HFFc6 (cell line): ENCODE measurements around the gene C6orf120. TPM values are rescaled to one million over a fixed set of nuclear protein-coding genes. Genes with fewer than 3 reads are reported as not detected.
"Not testable (repeated sequence)": the region's sequence is repeated elsewhere in the genome, so short reads cannot be mapped to it uniquely, and the experiment has no call there.

Experiments used
- DNase-seq: peaks from one replicate; pipeline ENCODE4 v3.0.0-alpha.2; 2018
- H3K27ac Mint-ChIP-seq: 2 replicates; pipeline ENCODE4 v1.8.0; 2020; ENCODE audit warnings: mild to moderate bottlenecking, mixed read lengths
- H3K27me3 Mint-ChIP-seq: 2 replicates; pipeline ENCODE4 v1.8.0; 2021; ENCODE audit warnings: mild to moderate bottlenecking, moderate library complexity, mixed read lengths; ENCODE audit not compliant: insufficient read depth
- H3K36me3 Mint-ChIP-seq: 2 replicates; pipeline ENCODE4 v1.8.0; 2021; ENCODE audit warnings: low read depth, mixed read lengths
- H3K4me1 Mint-ChIP-seq: 2 replicates; pipeline ENCODE4 v1.8.0; 2020; ENCODE audit warnings: low read depth, mixed read lengths
- H3K4me3 Mint-ChIP-seq: 2 replicates; pipeline ENCODE4 v1.8.0; 2020; ENCODE audit warnings: mild to moderate bottlenecking, moderate library complexity, mixed read lengths
- H3K9me3 Mint-ChIP-seq: 2 replicates; pipeline ENCODE4 v1.8.0; 2020; ENCODE audit warnings: mild to moderate bottlenecking, mixed read lengths
- CTCF ChIP-seq: fragments of 200-600 bp; sonication (generic); IDR thresholded peaks from 2 replicates; pipeline ENCODE4 v1.5.0; 2021; ENCODE audit warnings: antibody characterized with exemption, mild to moderate bottlenecking
- total RNA-seq, 6 experiments: library from RNA; stranded (reverse); fragmentation: NEBNext Ultra II Directional; extraction: Animal tissue kit (Norgen Biotek cat#: 25700); gene quantifications; 2 replicates in 1 of 6; 3 replicates in 5 of 6; pipeline ENCODE4 v1.2.3, GENCODE V29; 2021

Gene C6orf120
- total RNA-seq, 6 experiments from 2014 or later: 44.9 to 53.5 (median 48.7) TPM

- Mint-ChIP-seq H3K27me3 (no peaks in the 10 kb centered on the region), H3K36me3 (peaks cover 58% of the 10 kb centered on the region), H3K4me1 (peaks cover 26% of the 10 kb centered on the region), H3K27ac (no peak overlapping the region), H3K9me3 (peaks cover 9% of the 10 kb centered on the region; the same call in 1 of the 2 replicates), H3K4me3 (no peak overlapping the region)
- TF ChIP-seq CTCF: no peak
- DNase-seq: no peak
These were observed 9.4 kb upstream of the C6orf120 start for GRCh38 chr6:169692516-169692915.

- TF ChIP-seq CTCF: no peak
- DNase-seq: no peak
- Mint-ChIP-seq H3K4me1 (peaks cover 35% of the 10 kb centered on the region), H3K27me3 (no peaks in the 10 kb centered on the region), H3K9me3 (peaks cover 9% of the 10 kb centered on the region; the same call in 1 of the 2 replicates), H3K36me3 (peaks cover 42% of the 10 kb centered on the region), H3K27ac (no peak overlapping the region), H3K4me3 (no peak overlapping the region)
These were observed 6.8 kb upstream of the C6orf120 start for GRCh38 chr6:169695131-169695530.

GRCh38 chr6:169697115-169697514, 4.8 kb upstream of the C6orf120 start:
- peaks cover 30% of the 10 kb centered on the region for H3K36me3 Mint-ChIP-seq

GRCh38 chr6:169700296-169700695, 1.6 kb upstream of the C6orf120 start:
- Mint-ChIP-seq H3K4me1 (peaks cover 57% of the 10 kb centered on the region), H3K4me3 (peak overlapping the region; percentile 96), H3K36me3 (peaks cover 26% of the 10 kb centered on the region), H3K27me3 (no peaks in the 10 kb centered on the region), H3K27ac (peak overlapping the region; percentile 63), H3K9me3 (peaks cover 6% of the 10 kb centered on the region; the same call in 1 of the 2 replicates)
- no peak for TF ChIP-seq CTCF
- DNase-seq: peak; percentile 45

More at GRCh38 chr6:169697115-169697514, 4.8 kb upstream of the C6orf120 start:
- DNase-seq, H3K27ac Mint-ChIP-seq, H3K9me3 Mint-ChIP-seq, H3K4me3 Mint-ChIP-seq, H3K27me3 Mint-ChIP-seq: not testable (repeated sequence)
- TF ChIP-seq CTCF: peak; percentile 65
- H3K4me1 Mint-ChIP-seq: peaks cover 32% of the 10 kb centered on the region

- Mint-ChIP-seq H3K36me3 (peaks cover 16% of the 10 kb centered on the region), H3K4me3 (peak overlapping the region; percentile 96), H3K4me1 (peaks cover 68% of the 10 kb centered on the region), H3K27me3 (no peaks in the 10 kb centered on the region), H3K9me3 (peaks cover under 1% of the 10 kb centered on the region; the same call in 1 of the 2 replicates), H3K27ac (peak overlapping the region; percentile 90)
- DNase-seq: no peak
- no peak for TF ChIP-seq CTCF
These were observed 494 bp upstream of the C6orf120 start for GRCh38 chr6:169701311-169701953.
